GM12892 (cell line): ENCODE data around the gene ST8SIA5.

Experiments used
- POLR2A ChIP-seq: IDR thresholded peaks from 2 replicates; pipeline ENCODE4 v1.6.1; 2011; ENCODE audit warnings: low read depth, low read length, control low read depth
- POLR2AphosphoS5 ChIP-seq: IDR thresholded peaks from 2 replicates; pipeline ENCODE4 v1.6.1; 2011; ENCODE audit warnings: low read depth, low read length, control low read depth
- TAF1 ChIP-seq: IDR thresholded peaks from 2 replicates; pipeline ENCODE4 v1.6.1; 2011; ENCODE audit warnings: low read depth, mild to moderate bottlenecking, control low read depth, low read length, borderline replicate concordance

GRCh38 chr18:46642561-46642960 lies 114.3 kb downstream of the ST8SIA5 start:
- TF ChIP-seq POLR2A (no peak), TAF1 (no peak), POLR2AphosphoS5 (no peak)
